ENCODE results near the gene DCAKD.
A peak's percentile ranks its signal among the peaks of the same experiment; 100 is the strongest.

The DCAKD gene

DNA sequence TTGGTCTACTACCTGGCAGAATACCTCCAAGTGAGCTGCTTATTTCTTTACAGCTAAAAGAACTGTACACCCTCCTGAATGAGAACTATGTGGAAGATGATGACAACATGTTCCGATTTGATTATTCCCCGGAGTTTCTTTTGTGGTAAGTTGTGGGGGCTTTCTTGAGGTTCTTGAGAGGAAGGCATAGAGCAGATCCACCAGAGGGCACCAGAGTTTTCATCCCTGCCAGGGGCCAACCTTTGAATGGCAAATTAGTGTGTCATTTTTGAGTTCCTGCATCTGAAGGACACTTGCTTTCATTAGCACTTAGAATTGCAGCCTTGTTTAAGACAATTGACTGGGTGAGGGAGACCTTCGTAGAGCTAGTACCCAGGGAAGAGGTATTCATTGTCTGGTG is 44.7 kb upstream of the DCAKD start:
- TF ChIP-seq CSRNP3 (CRISPR knock-in tag; IDR thresholded peaks at IDR 0.05) (no peak), ZNF70 (CRISPR knock-in tag; IDR thresholded peaks at IDR 0.05) (no peak), ISL1 (CRISPR knock-in tag; IDR thresholded peaks at IDR 0.05) (no peak), GLIS3 (CRISPR knock-in tag; IDR thresholded peaks at IDR 0.05) (no peak), PATZ1 (CRISPR knock-in tag; IDR thresholded peaks at IDR 0.05; ENCODE audit: borderline replicate concordance) (no peak), OSR1 (CRISPR knock-in tag; IDR thresholded peaks at IDR 0.05) (no peak), ZFP3 (CRISPR knock-in tag; IDR thresholded peaks at IDR 0.05) (no peak), ZFP30 (CRISPR knock-in tag; IDR thresholded peaks at IDR 0.05) (no peak), ZNF8 (CRISPR knock-in tag; IDR thresholded peaks at IDR 0.05) (no peak), RARB (CRISPR knock-in tag; IDR thresholded peaks at IDR 0.05) (no peak), CSDC2 (CRISPR knock-in tag; IDR thresholded peaks at IDR 0.05) (no peak), BACH2 (CRISPR knock-in tag; IDR thresholded peaks at IDR 0.05; ENCODE audit: borderline replicate concordance) (no peak), ZC3H10 (CRISPR knock-in tag; IDR thresholded peaks at IDR 0.05) (no peak), ESRRG (CRISPR knock-in tag; IDR thresholded peaks at IDR 0.05) (no peak), ARNTL (CRISPR knock-in tag; IDR thresholded peaks at IDR 0.05; ENCODE audit: borderline replicate concordance, low read depth) (no peak), TOX (CRISPR knock-in tag; IDR thresholded peaks at IDR 0.05; ENCODE audit: borderline replicate concordance) (no peak), POU6F1 (CRISPR knock-in tag; IDR thresholded peaks at IDR 0.05; ENCODE audit: borderline replicate concordance, low read depth) (no peak)
- TF ChIP-seq, protein P1, sequence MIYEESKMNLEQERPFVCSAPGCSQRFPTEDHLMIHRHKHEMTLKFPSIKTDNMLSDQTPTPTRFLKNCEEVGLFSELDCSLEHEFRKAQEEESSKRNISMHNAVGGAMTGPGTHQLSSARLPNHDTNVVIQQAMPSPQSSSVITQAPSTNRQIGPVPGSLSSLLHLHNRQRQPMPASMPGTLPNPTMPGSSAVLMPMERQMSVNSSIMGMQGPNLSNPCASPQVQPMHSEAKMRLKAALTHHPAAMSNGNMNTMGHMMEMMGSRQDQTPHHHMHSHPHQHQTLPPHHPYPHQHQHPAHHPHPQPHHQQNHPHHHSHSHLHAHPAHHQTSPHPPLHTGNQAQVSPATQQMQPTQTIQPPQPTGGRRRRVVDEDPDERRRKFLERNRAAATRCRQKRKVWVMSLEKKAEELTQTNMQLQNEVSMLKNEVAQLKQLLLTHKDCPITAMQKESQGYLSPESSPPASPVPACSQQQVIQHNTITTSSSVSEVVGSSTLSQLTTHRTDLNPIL (CRISPR knock-in tag; IDR thresholded peaks at IDR 0.05; ENCODE audit: low read depth), result no peak
- ATAC-seq, result no peak

GRCh38 chr17:45093444-45094110 is 42.1 kb upstream of the DCAKD start:
- TF ChIP-seq ZFP3 (CRISPR knock-in tag; IDR thresholded peaks at IDR 0.05) (no peak), ZFP30 (CRISPR knock-in tag; IDR thresholded peaks at IDR 0.05) (no peak), ZNF70 (CRISPR knock-in tag; IDR thresholded peaks at IDR 0.05) (no peak), SNAI2 (CRISPR knock-in tag; IDR thresholded peaks at IDR 0.05) (no peak), PPARA (CRISPR knock-in tag; IDR thresholded peaks at IDR 0.05; ENCODE audit: borderline replicate concordance) (no peak), CSRNP3 (CRISPR knock-in tag; IDR thresholded peaks at IDR 0.05) (no peak), ESRRG (CRISPR knock-in tag; IDR thresholded peaks at IDR 0.05) (no peak), GLIS3 (CRISPR knock-in tag; IDR thresholded peaks at IDR 0.05) (no peak), ZNF8 (CRISPR knock-in tag; IDR thresholded peaks at IDR 0.05) (no peak), OSR1 (CRISPR knock-in tag; IDR thresholded peaks at IDR 0.05) (no peak), CSDC2 (CRISPR knock-in tag; IDR thresholded peaks at IDR 0.05) (no peak), BACH2 (CRISPR knock-in tag; IDR thresholded peaks at IDR 0.05; ENCODE audit: borderline replicate concordance) (no peak), TCF4 (CRISPR knock-in tag; IDR thresholded peaks at IDR 0.05; ENCODE audit: borderline replicate concordance) (no peak), ARNTL (CRISPR knock-in tag; IDR thresholded peaks at IDR 0.05; ENCODE audit: borderline replicate concordance, low read depth) (no peak), ISL1 (CRISPR knock-in tag; IDR thresholded peaks at IDR 0.05) (no peak), ZNF565 (CRISPR knock-in tag; conservative IDR thresholded peaks at IDR 0.05; ENCODE audit: low read depth) (no peak), TSHZ2 (CRISPR knock-in tag; IDR thresholded peaks at IDR 0.05) (no peak), ZC3H10 (CRISPR knock-in tag; IDR thresholded peaks at IDR 0.05) (no peak)
- TF ChIP-seq, protein P1 (CRISPR knock-in tag; IDR thresholded peaks at IDR 0.05; ENCODE audit: low read depth), result no peak
- ATAC-seq, result peak; percentile 19

All from SK-N-SH treated with all-trans-retinoic acid at 6 μM for 48 hours (cell line).